IMR-90 (cell line): ENCODE measurements around the gene SCYGR4. TPM values are rescaled to one million over a fixed set of nuclear protein-coding genes. Genes with fewer than 3 reads are reported as not detected.

Source experiments
- ATAC-seq: fragments of 200-7000 bp; cut with Tn5 transposase; 2 replicates; pipeline ENCODE4 v1.9.1; 2020; ENCODE audit warnings: low read depth, mild to moderate bottlenecking, moderate library complexity
- BruUV-seq: library from RNA; stranded (reverse); fragments of 400-500 nt; replicated peaks from 2 replicates; lab custom pipeline; 2021; lab: Mats Ljungman, UMichigan
- CTCF ChIA-PET: fragments of 300-600 bp; formaldehyde crosslinking; extraction: SDS; loops from one replicate; lab custom pipeline; 2021; ENCODE audit warnings: antibody characterized with exemption; lab: Yijun Ruan, JAX
- POLR2A ChIA-PET: fragments of 300-600 bp; sonication (Branson Sonifier 250); formaldehyde crosslinking; loops from one replicate; lab custom pipeline; 2022; ENCODE audit warnings: antibody characterized with exemption; ENCODE audit not compliant: unreplicated experiment; lab: Charles Lee
- DNase-seq: peaks from one replicate; pipeline ENCODE4 v3.0.0; 2013
- H2AFZ ChIP-seq: replicated peaks from 2 replicates; pipeline ENCODE3; 2013; ENCODE audit warnings: low read length, mild to moderate bottlenecking; ENCODE audit not compliant: poor library complexity
- H2AK5ac ChIP-seq: 2 replicates; pipeline ENCODE4 v1.6.1; 2013; ENCODE audit warnings: low read depth, low read length, inconsistent platforms
- H2AK9ac ChIP-seq: replicated peaks from 2 replicates; pipeline ENCODE3; 2013; ENCODE audit warnings: mild to moderate bottlenecking, low read depth, low read length, moderate library complexity; ENCODE audit not compliant: poor library complexity
- H2BK120ac ChIP-seq: 2 replicates; pipeline ENCODE4 v1.6.1; 2013; ENCODE audit warnings: low read depth, low read length, inconsistent platforms
- H2BK15ac ChIP-seq: 3 replicates; pipeline ENCODE4 v1.6.1; 2013; ENCODE audit warnings: low read depth, low read length, inconsistent platforms
- H2BK20ac ChIP-seq: 2 replicates; pipeline ENCODE4 v1.6.1; 2013; ENCODE audit warnings: low read depth, mild to moderate bottlenecking, inconsistent platforms, low read length, moderate library complexity
- H2BK5ac ChIP-seq: 2 replicates; pipeline ENCODE4 v1.6.1; 2013; ENCODE audit warnings: mild to moderate bottlenecking, low read depth, low read length, inconsistent platforms; ENCODE audit not compliant: poor library complexity, severe bottlenecking
- H3K14ac ChIP-seq: replicated peaks from 2 replicates; pipeline ENCODE4 v1.6.1; 2013; ENCODE audit warnings: low read depth, low read length, inconsistent platforms
- H3K18ac ChIP-seq: 2 replicates; pipeline ENCODE4 v1.6.1; 2013; ENCODE audit warnings: low read depth, low read length, control low read depth
- H3K23ac ChIP-seq: 2 replicates; pipeline ENCODE4 v1.6.1; 2013; ENCODE audit warnings: low read depth, low read length, inconsistent platforms
- H3K27ac ChIP-seq: 2 replicates; pipeline ENCODE4 v1.5.1; 2013; ENCODE audit warnings: mild to moderate bottlenecking, control low read depth, low read length; ENCODE audit not compliant: insufficient read depth
- H3K27me3 ChIP-seq: 2 replicates; pipeline ENCODE4 v1.6.1; 2013; ENCODE audit warnings: low read length; ENCODE audit not compliant: control insufficient read depth, insufficient read depth
- H3K36me3 ChIP-seq: 2 replicates; pipeline ENCODE4 v1.6.1; 2013; ENCODE audit warnings: low read length, mixed read lengths; ENCODE audit not compliant: control insufficient read depth, insufficient read depth
- H3K4ac ChIP-seq: 2 replicates; pipeline ENCODE4 v1.6.1; 2013; ENCODE audit warnings: low read depth, low read length, inconsistent platforms
- H3K4me1 ChIP-seq: 2 replicates; pipeline ENCODE4 v1.6.1; 2013; ENCODE audit warnings: low read length, mixed read lengths; ENCODE audit not compliant: control insufficient read depth, insufficient read depth
- H3K4me2 ChIP-seq: 2 replicates; pipeline ENCODE4 v1.6.1; 2013; ENCODE audit warnings: low read depth, mild to moderate bottlenecking, control low read depth, low read length, moderate library complexity
- H3K4me3 ChIP-seq: 2 replicates; pipeline ENCODE4 v1.5.1; 2013; ENCODE audit warnings: low read depth, mild to moderate bottlenecking, control low read depth, low read length, moderate library complexity; ENCODE audit not compliant: insufficient read depth
- H3K56ac ChIP-seq: 2 replicates; pipeline ENCODE4 v1.6.1; 2013; ENCODE audit warnings: low read length, inconsistent platforms; ENCODE audit not compliant: insufficient read depth; ENCODE audit errors: extremely low read depth
- H3K79me1 ChIP-seq, 2 experiments: 2 replicates each; pipeline ENCODE4 v1.6.1; 2013; ENCODE audit warnings: low read length in 2 of 2, inconsistent platforms in 1 of 2, low read depth in 1 of 2
- H3K9ac ChIP-seq: 2 replicates; pipeline ENCODE4 v1.6.1; 2013; ENCODE audit warnings: low read depth, low read length, control low read depth
- H3K9me1 ChIP-seq: 2 replicates; pipeline ENCODE4 v1.6.1; 2013; ENCODE audit warnings: low read length, inconsistent platforms; ENCODE audit not compliant: insufficient read depth
- H3K9me3 ChIP-seq: 2 replicates; pipeline ENCODE4 v1.6.1; 2013; ENCODE audit warnings: low read length; ENCODE audit not compliant: control insufficient read depth, insufficient read depth
- H4K20me1 ChIP-seq: 2 replicates; pipeline ENCODE4 v1.6.1; 2013; ENCODE audit warnings: low read length, inconsistent platforms; ENCODE audit not compliant: insufficient read depth
- H4K5ac ChIP-seq: 2 replicates; pipeline ENCODE4 v1.6.1; 2013; ENCODE audit warnings: mild to moderate bottlenecking, low read depth, low read length, control low read depth
- H4K8ac ChIP-seq, 2 experiments: 2 replicates each; pipeline ENCODE4 v1.6.1; 2013; ENCODE audit warnings: low read depth in 2 of 2, low read length in 2 of 2, control low read depth in 1 of 2, inconsistent platforms in 1 of 2
- H4K91ac ChIP-seq: 2 replicates; pipeline ENCODE4 v1.6.1; 2013; ENCODE audit warnings: low read depth, low read length, inconsistent platforms; ENCODE audit not compliant: insufficient read depth
- FOS ChIP-seq: fragments of 150-350 bp; IDR thresholded peaks from 2 replicates; pipeline ENCODE4 v1.6.1; 2016; ENCODE audit warnings: low read depth, low read length
- MAFK ChIP-seq: IDR thresholded peaks from 2 replicates; pipeline ENCODE4 v1.6.1; 2012; ENCODE audit warnings: low read depth, low read length, improper control_type of control experiment
- dilution Hi-C: fragments of 300-500 bp; cut with HindIII; formaldehyde crosslinking; loops from one replicate; pipeline ENCODE4 v1.14.3; 2018; ENCODE audit warnings: low sequenced_read_pairs; ENCODE audit not compliant: unreplicated experiment
- in situ Hi-C: fragments of 300-500 bp; cut with MboI; formaldehyde crosslinking; loops from 3 replicates; pipeline ENCODE4 v1.14.3; 2019; ENCODE audit warnings: low sequenced_read_pairs, inconsistent platforms, mixed read lengths
- intact Hi-C: fragments of 100-400 bp; cut with micrococcal nuclease; formaldehyde crosslinking; loops from 2 replicates; pipeline ENCODE4 v1.10.0; 2022
- polyA plus RNA-seq, 3 experiments: library from polyadenylated mRNA; depleted of rRNA; stranded (reverse); fragments of >200 nt; gene quantifications; 2 replicates each; pipeline ENCODE4 v1.2.3, GENCODE V29; 2012; ENCODE audit warnings: low replicate concordance in 1 of 3
- total RNA-seq: library from RNA; depleted of rRNA; stranded (reverse); fragments of >200 nt; gene quantifications from 2 replicates; pipeline ENCODE4 v1.2.3, GENCODE V29; 2012

SCYGR4 gene
- total and polyA plus RNA-seq, 2 of the 4 experiments (the other 2 are of a cell fraction): not detected

GRCh38 chr2:227623226-227623625 lies 5.9 kb downstream of the SCYGR4 start:
- Histone ChIP-seq H3K4me2 (peak overlapping the region; percentile 81; the same call in 1 of the 2 replicates), H2AK5ac (no peak overlapping the region), H3K14ac (peak overlapping the region; percentile 67; the same call in 1 of the 2 replicates), H3K9me3 (no peaks in the 10 kb centered on the region), H3K27ac (peak overlapping the region; percentile 61; the same call in 1 of the 2 replicates), H4K20me1 (no peaks in the 10 kb centered on the region), H4K8ac (peak overlapping the region; percentile 69 to 80; a peak in 3 of 4 replicates), H4K91ac (peak overlapping the region; percentile 50), H2BK5ac (peak overlapping the region; percentile 95), H2BK120ac (peak overlapping the region; percentile 89; the same call in 1 of the 2 replicates), H3K36me3 (no peaks in the 10 kb centered on the region), H3K9ac (no peak overlapping the region), H4K5ac (peak overlapping the region; percentile 95; the same call in 1 of the 2 replicates), H3K4ac (peak overlapping the region; percentile 74), H3K56ac (no peak overlapping the region; the same call in 1 of the 2 replicates), H3K23ac (peak overlapping the region; percentile 68; the same call in 1 of the 2 replicates), H3K18ac (peak overlapping the region; percentile 90; the same call in 1 of the 2 replicates), H2AFZ (peak overlapping the region; percentile 79), H3K79me1 (no peaks in the 10 kb centered on the region), H3K4me3 (no peak overlapping the region), H3K9me1 (no peaks in the 10 kb centered on the region), H2AK9ac (no peak overlapping the region), H2BK15ac (peak overlapping the region; percentile 94; the same call in 1 of the 3 replicates), H2BK20ac (peak overlapping the region; percentile 95), H3K4me1 (peaks cover 1% of the 10 kb centered on the region; the same call in 1 of the 2 replicates), H3K27me3 (no peaks in the 10 kb centered on the region)
- ChIA-PET CTCF (no interaction called here), POLR2A (no interaction called here)
- ATAC-seq (peak; percentile 90), DNase-seq (peak; percentile 75)
- no TSS peak for BruUV-seq
- dilution Hi-C loops: no loop called here
- intact Hi-C loops: no loop called here
- no peak for TF ChIP-seq MAFK
- TF ChIP-seq FOS: peak; percentile 32; the same call in 1 of the 2 replicates
- in situ Hi-C loops: no loop called here
